NAMALWA (cell line): Measurements from ENCODE around the gene TNIK.
A peak's percentile ranks its signal among the peaks of the same experiment; 100 is the strongest.

Experiments used
- DNase-seq: peaks from one replicate; pipeline ENCODE4 v3.0.0-alpha.2; 2015; ENCODE audit warnings: low spot score

TNIK gene

DNA sequence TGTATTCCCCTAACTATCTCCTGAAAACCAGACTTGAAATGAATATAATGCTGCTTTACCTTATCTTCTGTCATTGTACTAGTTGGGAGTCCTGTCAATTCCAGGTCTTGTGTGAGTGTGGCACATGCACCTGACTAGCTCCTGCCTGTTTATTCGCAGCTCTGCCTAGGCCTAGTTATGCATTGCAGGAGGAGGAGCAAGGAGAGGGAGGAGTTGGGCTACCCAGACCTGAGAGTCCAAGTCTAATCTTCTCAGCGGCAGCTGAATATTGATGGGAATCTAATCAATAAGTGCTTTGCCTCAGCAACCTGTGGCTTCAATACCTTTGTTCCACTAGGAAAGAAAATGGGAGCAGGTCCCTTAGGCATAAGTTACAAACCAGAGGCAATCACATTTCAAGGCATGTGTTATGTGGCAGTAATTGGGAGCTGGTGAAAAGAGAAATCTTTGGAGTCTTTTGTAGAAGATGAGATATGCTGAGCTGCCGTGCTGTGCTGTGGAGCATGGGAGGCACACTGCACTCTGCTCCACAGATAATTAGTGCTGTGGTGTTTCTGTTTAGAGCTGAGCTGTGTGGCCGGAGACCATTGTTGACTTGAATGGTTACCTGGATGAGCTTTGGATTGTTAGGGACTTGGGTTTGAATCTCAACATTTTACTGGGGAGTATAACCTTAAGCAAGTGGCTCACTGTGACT, 433.5 kb downstream of the TNIK start, which contains the start of gene SLC2A2:
TSS of gene SLC2A2 (minus strand) at position 124 of the 697 bp plus-strand sequence. CDS start at position 74, 50 bp downstream.
- no peak for DNase-seq

DNA sequence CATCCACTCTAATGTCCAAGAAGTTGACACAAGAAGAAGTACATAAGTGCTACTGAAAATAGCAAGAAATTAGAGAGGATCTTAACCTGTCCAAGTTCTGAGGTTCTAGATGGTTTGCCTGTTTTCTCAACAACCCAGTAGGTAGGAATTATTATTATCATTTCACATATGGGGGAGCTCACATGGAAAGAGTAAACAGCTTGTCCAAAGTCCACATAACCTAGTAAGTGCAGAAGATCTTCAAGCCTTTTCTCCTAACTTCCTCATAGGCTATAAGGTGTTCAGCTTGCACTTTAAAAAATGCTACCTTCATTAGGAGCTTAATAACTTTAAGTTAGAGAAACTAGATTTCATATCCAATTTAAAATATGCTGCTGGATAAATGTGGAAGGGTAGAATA, 436.6 kb downstream of the TNIK start:
- DNase-seq, result no peak

GRCh38 chr3:171021377-171021776, 438.8 kb downstream of the TNIK start:
- DNase-seq, result no peak

DNA sequence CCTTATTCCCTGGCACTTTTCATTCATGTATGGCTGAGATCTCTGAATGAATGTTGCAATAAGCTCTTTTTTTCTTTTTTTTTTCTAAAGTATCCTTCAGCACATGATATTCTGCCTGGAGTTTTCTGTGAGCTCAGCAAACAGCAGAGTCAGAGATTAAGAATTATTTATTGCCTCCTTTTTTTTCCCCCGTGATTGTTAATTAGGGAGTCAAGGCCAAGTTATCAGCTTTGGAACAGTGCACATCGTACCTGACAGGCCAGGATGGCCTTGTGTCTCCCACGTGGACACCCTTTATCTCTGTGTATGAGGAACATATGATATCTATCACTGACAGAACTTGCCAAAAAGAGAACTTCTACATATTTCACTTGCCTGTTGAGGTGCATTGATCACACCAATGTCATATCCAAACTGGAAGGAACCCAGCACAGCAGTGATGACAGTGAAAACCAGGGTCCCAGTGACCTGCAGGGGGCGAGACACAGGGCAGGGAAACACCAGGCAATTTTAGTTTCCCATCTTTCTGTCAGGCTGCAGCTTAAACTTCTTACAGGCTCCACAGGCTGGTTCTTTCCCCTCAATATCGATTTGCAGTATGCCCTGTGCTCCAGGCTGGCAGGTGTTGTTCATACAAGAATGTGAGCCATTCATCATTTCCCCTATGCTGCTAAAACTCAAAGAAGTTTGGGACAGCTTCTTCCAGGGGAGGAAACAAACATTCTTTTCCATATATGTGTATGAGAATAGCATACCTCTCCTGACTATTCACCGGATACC, 441.9 kb downstream of the TNIK start:
- DNase-seq, result peak; percentile 17

- DNase-seq, result no peak
These were observed 446.1 kb downstream of the TNIK start for GRCh38 chr3:171013822-171014748.

DNA sequence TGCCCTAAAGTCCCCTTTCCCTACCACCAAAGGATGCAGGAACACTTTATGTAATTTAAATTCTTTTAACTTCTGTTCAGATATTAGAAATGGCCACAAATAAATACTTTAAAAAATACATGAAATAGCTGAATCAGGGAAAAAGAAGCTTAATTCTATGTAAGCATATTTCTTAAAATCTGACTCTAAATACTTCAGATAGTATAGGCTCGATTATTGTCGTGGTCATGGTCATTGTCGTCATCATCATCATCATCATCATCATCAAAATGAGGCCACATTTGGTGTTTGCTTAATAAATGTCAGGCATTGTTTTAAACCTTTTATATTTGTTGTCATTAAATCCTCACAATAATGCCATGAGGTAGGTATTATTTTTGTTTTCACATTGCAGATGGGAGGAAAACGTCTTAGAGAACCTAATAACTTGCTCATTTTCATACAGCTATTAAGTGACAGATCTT, 448.3 kb downstream of the TNIK start:
- no peak for DNase-seq
